Breast epithelium (tissue), 4 donors: ENCODE results near the gene SLC25A28. TPM values are rescaled to one million over a fixed set of nuclear protein-coding genes. Genes with fewer than 3 reads are reported as not detected.
A peak's percentile ranks its signal among the peaks of the same experiment; 100 is the strongest.

Experiments
- DNase-seq, 2 donors: peaks; one replicate each; pipeline ENCODE4 v3.0.0-alpha.2; 2019; ENCODE audit warnings: low spot score in 2 of 2
- H3K27ac ChIP-seq, 2 donors: fragments of 200-600 bp; sonication (generic) in 1 of 2; one replicate each; pipeline ENCODE4 v1.5.1; 2016 to 2019; ENCODE audit warnings: mild to moderate bottlenecking in 1 of 2
- H3K27me3 ChIP-seq, 2 donors: fragments of 200-600 bp; sonication (generic) in 1 of 2; one replicate each; pipeline versions ENCODE4 v1.5.1 to v1.6.0; 2017 to 2019; ENCODE audit warnings: control low read depth in 1 of 2, mild to moderate bottlenecking in 1 of 2
- H3K36me3 ChIP-seq: fragments of 200-600 bp; one replicate; pipeline ENCODE4 v1.5.1; 2019
- H3K4me1 ChIP-seq, 2 donors: fragments of 200-600 bp; sonication (generic); one replicate each; pipeline ENCODE4 v1.5.1; 2016 to 2019; ENCODE audit warnings: control low read depth in 1 of 2
- H3K4me3 ChIP-seq, 3 donors: fragments of 200-600 bp; sonication (generic); 1 replicate in 2 of 3; 2 replicates in 1 of 3; pipeline ENCODE4 v1.5.1; 2016 to 2019; ENCODE audit warnings: mild to moderate bottlenecking in 3 of 3, moderate library complexity in 2 of 3
- H3K9me3 ChIP-seq, 2 donors: fragments of 200-600 bp; sonication (generic) in 1 of 2; one replicate each; pipeline ENCODE4 v1.5.1; 2016 to 2019; ENCODE audit warnings: control low read depth in 1 of 2
- POLR2A ChIP-seq: fragments of 450-650 bp; IDR thresholded peaks from one replicate; pipeline ENCODE4 v1.6.1; 2016; ENCODE audit warnings: antibody characterized with exemption, mild to moderate bottlenecking, moderate library complexity
- POLR2AphosphoS5 ChIP-seq, 3 donors: sonication (generic); formaldehyde crosslinking; IDR thresholded peaks; one replicate each; pipeline ENCODE4 v1.6.1; 2017; ENCODE audit warnings: antibody characterized with exemption in 3 of 3
- intact Hi-C: fragments of 100-400 bp; cut with DNase I; formaldehyde crosslinking; loops from one replicate; pipeline ENCODE4 v1.15.1; 2023; ENCODE audit warnings: low total_unique reads
- total RNA-seq, 3 donors: library from RNA; depleted of rRNA; stranded (reverse); fragments of >200 nt; gene quantifications; one replicate each; pipeline ENCODE4 v1.1.0, GENCODE V29; 2016
- TF ChIP-seq, protein P1 (sequence below), 3 donors: fragments of 450-650 bp; IDR thresholded peaks; one replicate each; pipeline ENCODE4 v1.5.1; 2016 to 2017; ENCODE audit warnings: antibody characterized with exemption in 3 of 3, mild to moderate bottlenecking in 3 of 3, moderate library complexity in 3 of 3

The SLC25A28 gene
- total RNA-seq, 3 donors from 2014 or later, result 29.1 to 35.1 (median 33.1) TPM

GRCh38 chr10:99656199-99657064 is 36.2 kb upstream of the SLC25A28 start:
- H3K27ac ChIP-seq, result peak overlapping the region in 1 of 2 donors; percentile 45
- intact Hi-C loops, result no loop called here
- H3K27me3 ChIP-seq, result no peaks in the 10 kb centered on the region
- no peak overlapping the region for H3K4me3 ChIP-seq
- H3K4me1 ChIP-seq, result peaks cover 0 to 11% of the 10 kb centered on the region in 2 donors
- TF ChIP-seq POLR2A, result no peak
- no peaks in the 10 kb centered on the region for H3K36me3 ChIP-seq
- H3K9me3 ChIP-seq, result no peaks in the 10 kb centered on the region
- DNase-seq, result no peak

DNA sequence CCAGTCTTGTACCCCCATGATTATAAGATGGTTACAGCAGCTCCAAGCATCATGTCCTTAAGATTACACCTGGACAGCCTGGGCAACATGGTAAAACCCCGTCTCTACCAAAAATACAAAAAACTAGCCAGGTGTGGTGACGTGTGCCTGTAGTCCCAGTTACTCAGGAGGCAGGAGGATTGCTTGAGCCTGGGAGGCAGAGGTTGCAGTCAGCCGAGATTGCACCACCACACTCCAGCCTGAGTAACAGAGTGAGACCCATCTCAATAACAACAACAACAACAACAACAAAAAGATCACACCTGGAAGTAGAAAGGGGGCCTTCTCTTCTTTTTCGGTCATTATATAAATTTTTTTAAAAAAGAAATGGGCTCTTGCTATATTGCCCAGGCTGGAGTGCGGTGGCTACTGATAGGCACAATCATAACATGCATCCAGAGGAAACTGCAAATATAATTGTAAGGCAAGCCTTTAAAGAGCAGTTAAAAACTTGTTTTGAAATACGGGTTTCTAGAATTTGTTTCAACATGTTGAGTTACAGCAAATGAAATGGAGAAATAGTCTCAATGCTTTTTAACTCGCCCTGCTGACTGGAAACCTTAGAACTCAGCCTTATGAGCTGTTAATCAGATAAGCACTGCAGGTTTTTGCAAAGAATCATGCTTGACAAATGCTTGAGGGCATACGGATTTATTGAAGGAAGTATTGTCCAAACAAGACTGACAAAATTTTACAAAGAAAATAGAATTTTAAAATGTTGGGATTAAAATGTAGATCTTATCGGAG is 34.3 kb upstream of the SLC25A28 start:
- Histone ChIP-seq H3K36me3 (no peaks in the 10 kb centered on the region), H3K9me3 (no peaks in the 10 kb centered on the region), H3K27ac (peak overlapping the region in 1 of 2 donors; percentile 26), H3K27me3 (no peaks in the 10 kb centered on the region), H3K4me1 (peaks cover 0 to 6% of the 10 kb centered on the region in 2 donors), H3K4me3 (no peak overlapping the region)
- intact Hi-C loops, result no loop called here
- TF ChIP-seq, protein P1, sequence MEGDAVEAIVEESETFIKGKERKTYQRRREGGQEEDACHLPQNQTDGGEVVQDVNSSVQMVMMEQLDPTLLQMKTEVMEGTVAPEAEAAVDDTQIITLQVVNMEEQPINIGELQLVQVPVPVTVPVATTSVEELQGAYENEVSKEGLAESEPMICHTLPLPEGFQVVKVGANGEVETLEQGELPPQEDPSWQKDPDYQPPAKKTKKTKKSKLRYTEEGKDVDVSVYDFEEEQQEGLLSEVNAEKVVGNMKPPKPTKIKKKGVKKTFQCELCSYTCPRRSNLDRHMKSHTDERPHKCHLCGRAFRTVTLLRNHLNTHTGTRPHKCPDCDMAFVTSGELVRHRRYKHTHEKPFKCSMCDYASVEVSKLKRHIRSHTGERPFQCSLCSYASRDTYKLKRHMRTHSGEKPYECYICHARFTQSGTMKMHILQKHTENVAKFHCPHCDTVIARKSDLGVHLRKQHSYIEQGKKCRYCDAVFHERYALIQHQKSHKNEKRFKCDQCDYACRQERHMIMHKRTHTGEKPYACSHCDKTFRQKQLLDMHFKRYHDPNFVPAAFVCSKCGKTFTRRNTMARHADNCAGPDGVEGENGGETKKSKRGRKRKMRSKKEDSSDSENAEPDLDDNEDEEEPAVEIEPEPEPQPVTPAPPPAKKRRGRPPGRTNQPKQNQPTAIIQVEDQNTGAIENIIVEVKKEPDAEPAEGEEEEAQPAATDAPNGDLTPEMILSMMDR (IDR thresholded peaks at IDR 0.05), result no peak
- TF ChIP-seq POLR2A (no peak), POLR2AphosphoS5 (IDR thresholded peaks at IDR 0.05) (no peak)
- DNase-seq, result no peak

- no peak overlapping the region for H3K4me3 ChIP-seq
- no peaks in the 10 kb centered on the region for H3K4me1 ChIP-seq
- no peaks in the 10 kb centered on the region for H3K36me3 ChIP-seq
- H3K9me3 ChIP-seq, result no peaks in the 10 kb centered on the region
- intact Hi-C loops, result no loop called here
- TF ChIP-seq POLR2A (no peak), POLR2AphosphoS5 (IDR thresholded peaks at IDR 0.05) (no peak)
- TF ChIP-seq, protein P1 (IDR thresholded peaks at IDR 0.05), result no peak
- H3K27ac ChIP-seq, result no peak overlapping the region
- no peaks in the 10 kb centered on the region for H3K27me3 ChIP-seq
- DNase-seq, result no peak
These were observed 32.7 kb upstream of the SLC25A28 start for GRCh38 chr10:99652800-99653390.

DNA sequence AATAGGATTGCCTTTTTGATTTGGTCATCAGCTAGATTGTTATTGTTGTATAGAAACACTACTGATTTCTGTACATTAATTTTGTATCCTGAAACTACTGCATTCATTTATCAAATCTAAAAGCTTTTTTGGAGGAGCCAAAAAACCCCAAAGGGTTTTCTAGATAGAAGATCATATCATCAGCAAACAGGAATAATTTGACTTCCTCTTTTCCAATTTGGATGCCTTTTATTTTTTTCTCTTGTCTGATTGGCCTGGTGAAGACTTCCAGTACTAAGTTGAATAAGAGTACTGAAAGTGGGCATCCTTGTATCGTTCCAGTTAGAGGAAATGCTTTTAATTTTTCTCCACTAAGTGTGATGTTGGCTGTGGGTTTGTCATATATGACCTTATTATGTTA is 28.5 kb upstream of the SLC25A28 start:
- no peaks in the 10 kb centered on the region for H3K27me3 ChIP-seq
- intact Hi-C loops, result no loop called here

DNA sequence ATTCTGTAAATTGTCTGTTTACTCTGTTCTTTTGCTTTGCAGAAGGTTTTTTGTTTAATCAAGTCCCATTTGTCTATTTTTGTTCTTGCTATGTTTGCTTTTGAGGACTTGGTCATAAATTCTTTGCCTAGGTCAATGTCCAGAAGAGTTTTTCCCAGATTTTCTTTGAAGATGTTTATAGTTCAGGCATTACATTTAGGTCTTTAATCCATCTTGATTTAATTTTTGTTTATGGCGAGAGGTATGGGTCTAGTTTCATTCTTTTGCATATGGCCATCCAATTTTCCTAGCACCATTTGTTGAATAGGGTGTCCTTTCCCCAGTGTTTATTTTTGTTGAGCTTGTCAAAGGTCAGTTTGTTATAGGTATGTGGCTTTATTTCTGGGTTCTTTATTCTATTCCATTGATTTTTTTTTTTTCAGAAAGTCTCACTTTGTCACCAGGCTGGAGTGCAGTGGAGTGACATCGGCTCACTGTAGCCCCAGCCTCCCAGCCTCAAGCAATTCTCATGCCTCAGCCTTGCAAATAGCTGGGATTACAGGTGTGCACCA is 27.4 kb upstream of the SLC25A28 start:
- intact Hi-C loops, result no loop called here
- H3K9me3 ChIP-seq, result no peaks in the 10 kb centered on the region
- no peak overlapping the region for H3K27ac ChIP-seq
- no peaks in the 10 kb centered on the region for H3K27me3 ChIP-seq
- TF ChIP-seq, protein P1 (IDR thresholded peaks at IDR 0.05), result no peak
- TF ChIP-seq POLR2AphosphoS5 (IDR thresholded peaks at IDR 0.05) (no peak), POLR2A (no peak)
- H3K4me3 ChIP-seq, result no peak overlapping the region
- no peaks in the 10 kb centered on the region for H3K4me1 ChIP-seq
- DNase-seq, result no peak
- H3K36me3 ChIP-seq, result no peaks in the 10 kb centered on the region

More for the DNA sequence above, 28.5 kb upstream of the SLC25A28 start:
- H3K4me3 ChIP-seq, result no peak overlapping the region
- no peak for DNase-seq
- H3K27ac ChIP-seq, result no peak overlapping the region
- TF ChIP-seq POLR2AphosphoS5 (IDR thresholded peaks at IDR 0.05) (no peak), POLR2A (no peak)
- TF ChIP-seq, protein P1 (IDR thresholded peaks at IDR 0.05), result no peak
- H3K9me3 ChIP-seq, result no peaks in the 10 kb centered on the region
- no peaks in the 10 kb centered on the region for H3K36me3 ChIP-seq
- H3K4me1 ChIP-seq, result no peaks in the 10 kb centered on the region
